K562 (cell line): ENCODE results near the gene SLC34A3. TPM values are rescaled to one million over a fixed set of nuclear protein-coding genes. Genes with fewer than 3 reads are reported as not detected.

Experiments used
- ATF7 ChIP-seq: fragments of 450-650 bp; IDR thresholded peaks from 2 replicates; pipeline ENCODE4 v1.7.1; 2014; ENCODE audit warnings: mild to moderate bottlenecking, moderate library complexity
- BRF1 ChIP-seq: IDR thresholded peaks from 3 replicates; pipeline ENCODE4 v1.6.1; 2011; ENCODE audit warnings: borderline replicate concordance, mild to moderate bottlenecking; ENCODE audit not compliant: insufficient read length; ENCODE audit errors: extremely low read depth
- COPS2 ChIP-seq: fragments of 450-650 bp; conservative IDR thresholded peaks from 2 replicates; pipeline ENCODE4 v1.6.1; 2016; ENCODE audit warnings: mild to moderate bottlenecking, moderate library complexity
- ETS2 ChIP-seq: IDR thresholded peaks from 2 replicates; pipeline ENCODE4 v1.6.1; 2016; ENCODE audit warnings: borderline replicate concordance, missing genetic modification characterization, mild to moderate bottlenecking, moderate library complexity, missing compliant biosample characterization; ENCODE audit not compliant: poor library complexity, severe bottlenecking
- KDM5B ChIP-seq: fragments of 200-600 bp; sonication (generic); IDR thresholded peaks from 2 replicates; pipeline ENCODE4 v1.6.1; 2012; ENCODE audit warnings: low read depth, mild to moderate bottlenecking, moderate library complexity, low read length, control low read depth, inconsistent platforms; ENCODE audit not compliant: insufficient replicate concordance
- MAFK ChIP-seq: IDR thresholded peaks from 2 replicates; pipeline ENCODE4 v1.6.1; 2011; ENCODE audit warnings: low read length, improper control_type of control experiment
- MAZ ChIP-seq, 2 experiments: fragments of 450-650 bp in 1 of 2; sonication (generic) in 1 of 2; formaldehyde crosslinking; IDR thresholded peaks in 1 of 2; conservative IDR thresholded peaks in 1 of 2; 2 replicates each; pipeline versions ENCODE4 v1.4.0 to v1.5.0; 2020; ENCODE audit warnings: mild to moderate bottlenecking in 1 of 2, missing genetic modification reagents in 1 of 2
- NFXL1 ChIP-seq: fragments of 450-650 bp; formaldehyde crosslinking; IDR thresholded peaks from 2 replicates; pipeline ENCODE4 v1.4.0; 2021; ENCODE audit warnings: mild to moderate bottlenecking
- RB1 ChIP-seq: fragments of 450-650 bp; IDR thresholded peaks from 2 replicates; pipeline ENCODE4 v1.6.1; 2017; ENCODE audit warnings: low read depth, mild to moderate bottlenecking
- RBM39 ChIP-seq: fragments of 200-400 bp; formaldehyde crosslinking; optimal IDR thresholded peaks from 2 replicates; pipeline ENCODE3; 2018; ENCODE audit warnings: low read depth, low read length
- TRIM24 ChIP-seq, 2 experiments: fragments of 450-650 bp; IDR thresholded peaks; 2 replicates each; pipeline ENCODE4 v1.6.1; 2016
- ZBTB34 ChIP-seq: fragments of 250-450 bp; sonication (Bioruptor Pico); IDR thresholded peaks from 2 replicates; pipeline ENCODE4 v1.8.0; 2021; ENCODE audit warnings: mild to moderate bottlenecking, moderate library complexity
- ZBTB7A ChIP-seq: IDR thresholded peaks from 2 replicates; pipeline ENCODE4 v1.6.1; 2011; ENCODE audit warnings: low read depth, mild to moderate bottlenecking, low read length, moderate library complexity, borderline replicate concordance; ENCODE audit not compliant: control insufficient read depth
- ZC3H8 ChIP-seq: fragments of 450-650 bp; IDR thresholded peaks from 2 replicates; pipeline ENCODE4 v1.6.1; 2017
- ZNF263 ChIP-seq: sonication (generic); formaldehyde crosslinking; IDR thresholded peaks from 2 replicates; pipeline ENCODE4 v1.8.0; 2022; ENCODE audit warnings: mild to moderate bottlenecking, missing genetic modification reagents, borderline replicate concordance
- ZNF57 ChIP-seq: fragments of 450-650 bp; formaldehyde crosslinking; IDR thresholded peaks from 2 replicates; pipeline ENCODE4 v1.4.0; 2020; ENCODE audit warnings: mild to moderate bottlenecking, moderate library complexity
- ZNF586 ChIP-seq: fragments of 450-650 bp; formaldehyde crosslinking; conservative IDR thresholded peaks from 2 replicates; pipeline ENCODE4 v1.4.0; 2020; ENCODE audit warnings: mild to moderate bottlenecking, moderate library complexity
- ZNF609 ChIP-seq: sonication (generic); formaldehyde crosslinking; IDR thresholded peaks from 2 replicates; pipeline ENCODE4 v1.8.1; 2023; ENCODE audit warnings: missing genetic modification reagents, mild to moderate bottlenecking, borderline replicate concordance
- ZNF780A ChIP-seq: fragments of 250-450 bp; sonication (Bioruptor Pico); IDR thresholded peaks from 2 replicates; pipeline ENCODE4 v1.5.0; 2021; ENCODE audit warnings: mild to moderate bottlenecking
- polyA plus RNA-seq, 8 experiments: library from polyadenylated mRNA; depleted of rRNA in 4 of 8; stranded (reverse) in 5 of 8; unstranded in 3 of 8; fragments of >200 nt; fragmentation: Nextera tagmentation in 2 of 8; fragmentation: Illumina TruSeq in 1 of 8; extraction: Ambion mirVana in 2 of 8; extraction: Trizol in 1 of 8; gene quantifications; 2 replicates each; pipeline versions ENCODE4 v1.2.1 to v1.2.3, GENCODE V29; 2011 to 2014; ENCODE audit warnings: inconsistent platforms in 1 of 8, missing spikeins in 1 of 8
- total RNA-seq, 7 experiments: library from RNA; depleted of rRNA in 6 of 7; stranded (reverse); fragments of >200 nt in 6 of 7; fragmentation: Illumina TruSeq in 2 of 7; extraction: Trizol in 2 of 7; gene quantifications; 2 replicates each; pipeline versions ENCODE4 v1.2.1 to v1.2.3, GENCODE V29; 2011 to 2021; ENCODE audit warnings: low replicate concordance in 1 of 7
- TF ChIP-seq, protein P1 (sequence below): sonication (generic); formaldehyde crosslinking; IDR thresholded peaks from 2 replicates; pipeline ENCODE4 v1.8.0; 2022; ENCODE audit warnings: mild to moderate bottlenecking, missing genetic modification reagents

SLC34A3 gene
- total and polyA plus RNA-seq, 9 of the 15 experiments (the other 6 are each of a cell fraction or from before 2014, with no cell fraction given) = not detected

DNA sequence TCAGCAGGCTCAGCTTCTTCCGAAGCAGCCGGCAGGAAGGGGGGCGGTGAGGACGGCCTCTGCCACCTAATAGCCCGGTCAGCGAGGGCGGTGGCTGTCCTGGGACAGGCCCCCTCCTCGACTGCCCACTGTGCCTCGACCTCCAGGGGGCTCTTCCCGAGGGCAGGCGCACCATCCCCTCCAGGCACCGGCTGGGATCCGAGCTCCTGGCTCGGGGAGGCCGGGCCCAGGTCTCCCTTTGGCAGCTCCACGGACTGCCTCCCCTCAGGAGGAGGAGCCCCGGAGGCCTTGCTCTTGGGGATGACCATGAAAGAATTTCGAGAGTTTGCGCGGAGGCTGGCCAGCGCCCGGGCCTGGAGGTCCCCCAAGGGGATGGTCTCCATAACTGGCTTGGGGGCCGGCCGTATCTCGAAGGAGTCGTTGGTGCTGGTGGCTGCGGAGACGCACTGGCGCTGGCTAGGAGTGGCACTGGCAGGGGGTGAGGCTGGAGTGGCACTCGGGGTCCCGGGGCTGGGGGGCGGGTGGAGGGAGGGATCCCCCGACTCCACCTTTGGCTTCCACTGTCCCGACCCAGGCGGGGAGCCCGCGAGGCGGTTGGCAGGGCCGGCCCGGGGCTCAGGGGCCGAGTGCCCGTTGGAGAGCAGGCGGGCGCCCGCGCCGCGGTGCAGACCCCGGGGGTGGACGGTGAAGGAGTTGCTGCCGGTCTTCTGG lies 31.1 kb upstream of the SLC34A3 start (continued):
- TF ChIP-seq NFXL1 (no peak), BRF1 (no peak), ZBTB34 (CRISPR knock-in tag) (no peak), MAZ (CRISPR knock-in tag; conservative IDR thresholded peaks at IDR 0.05 in 1 of 2, IDR thresholded peaks at IDR 0.05 in 1 of 2) (0 out of 4 replicates have a peak, but pooled peaks of 1 of the 2 experiments have one; percentile 17), KDM5B (peak; percentile 53), ZNF57 (CRISPR knock-in tag) (no peak), TRIM24 (IDR thresholded peaks at IDR 0.05) (no peak), ATF7 (no peak), ZBTB7A (peak; percentile 22; the same call in 1 of the 2 replicates), ZNF609 (CRISPR knock-in tag) (no peak), ETS2 (no peak), ZC3H8 (no peak), ZNF263 (CRISPR knock-in tag) (peak; percentile 84), ZNF780A (CRISPR knock-in tag) (no peak), RB1 (0 out of 2 replicates have a peak, but pooled peaks have one; percentile 13), MAFK (no peak), COPS2 (no peak), RBM39 (no peak), ZNF586 (CRISPR knock-in tag) (no peak)
- TF ChIP-seq, protein P1, sequence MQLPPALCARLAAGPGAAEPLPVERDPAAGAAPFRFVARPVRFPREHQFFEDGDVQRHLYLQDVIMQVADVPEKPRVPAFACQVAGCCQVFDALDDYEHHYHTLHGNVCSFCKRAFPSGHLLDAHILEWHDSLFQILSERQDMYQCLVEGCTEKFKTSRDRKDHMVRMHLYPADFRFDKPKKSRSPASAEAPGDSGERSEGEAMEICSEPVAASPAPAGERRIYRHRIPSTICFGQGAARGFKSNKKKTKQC (CRISPR knock-in tag) = no peak
